HEK293 (cell line): Measurements from ENCODE around the gene NEU4.

ENCODE experiments used
- CTCF ChIA-PET: fragments of 350-600 bp; formaldehyde crosslinking; extraction: SDS; loops from one replicate; lab custom pipeline; 2021; ENCODE audit warnings: antibody characterized with exemption; lab: Yijun Ruan, JAX
- POLR2A ChIA-PET: fragments of 300-600 bp; formaldehyde crosslinking; extraction: SDS; loops from one replicate; lab custom pipeline; 2020; ENCODE audit warnings: antibody characterized with exemption, inconsistent platforms; lab: Yijun Ruan, JAX
- H3K27ac ChIP-seq: fragments of 200-500 bp; sonication (Bioruptor generic); 2 replicates; pipeline ENCODE4 v1.5.1; 2014; ENCODE audit warnings: low read depth, low read length, control low read depth, inconsistent platforms; ENCODE audit errors: extremely low read depth
- H3K36me3 ChIP-seq, 2 experiments: fragments of 200-500 bp in 1 of 2; sonication (Bioruptor generic) in 1 of 2; 1 replicate in 1 of 2; 2 replicates in 1 of 2; pipeline ENCODE4 v1.5.1; 2014 to 2017; ENCODE audit warnings: inconsistent platforms in 2 of 2, low read length in 2 of 2; ENCODE audit not compliant: control insufficient read depth in 2 of 2, insufficient read depth in 1 of 2
- H3K4me1 ChIP-seq: fragments of 200-500 bp; sonication (Bioruptor generic); 2 replicates; pipeline ENCODE4 v1.5.1; 2014; ENCODE audit warnings: mild to moderate bottlenecking, low read length, inconsistent platforms; ENCODE audit not compliant: control insufficient read depth, insufficient read depth
- H3K4me3 ChIP-seq: 2 replicates; pipeline ENCODE4 v1.5.1; 2011; ENCODE audit warnings: low read depth, mild to moderate bottlenecking, control low read depth, low read length, moderate library complexity
- H3K9me3 ChIP-seq: fragments of 200-500 bp; sonication (Bioruptor generic); 2 replicates; pipeline ENCODE4 v1.5.1; 2014; ENCODE audit warnings: low read depth, low read length, inconsistent platforms; ENCODE audit not compliant: control insufficient read depth, insufficient read depth
- EGR2 ChIP-seq: fragments of 450-650 bp; formaldehyde crosslinking; IDR thresholded peaks from 2 replicates; pipeline ENCODE4 v1.5.1; 2016; ENCODE audit warnings: low read depth, missing biosample characterization, missing genetic modification characterization
- GLIS2 ChIP-seq: fragments of 450-650 bp; formaldehyde crosslinking; IDR thresholded peaks from 2 replicates; pipeline ENCODE4 v1.5.1; 2016; ENCODE audit warnings: missing biosample characterization, missing genetic modification characterization
- KLF9 ChIP-seq: fragments of 450-650 bp; formaldehyde crosslinking; IDR thresholded peaks from 2 replicates; pipeline ENCODE4 v1.5.1; 2016; ENCODE audit warnings: missing biosample characterization, missing genetic modification characterization, low read depth
- MYNN ChIP-seq: fragments of 450-650 bp; formaldehyde crosslinking; IDR thresholded peaks from 2 replicates; pipeline ENCODE4 v1.5.1; 2016; ENCODE audit warnings: missing biosample characterization, missing genetic modification characterization, borderline replicate concordance
- PRDM1 ChIP-seq: fragments of 450-650 bp; formaldehyde crosslinking; IDR thresholded peaks from 2 replicates; pipeline ENCODE4; 2016; ENCODE audit warnings: missing biosample characterization, missing genetic modification characterization
- TCF7L2 ChIP-seq: IDR thresholded peaks from 2 replicates; pipeline ENCODE4 v1.6.1; 2011; ENCODE audit warnings: low read depth, mild to moderate bottlenecking, inconsistent platforms, low read length, moderate library complexity, borderline replicate concordance
- ZFHX2 ChIP-seq: fragments of 450-650 bp; formaldehyde crosslinking; conservative IDR thresholded peaks from 2 replicates; pipeline ENCODE4 v1.5.1; 2016; ENCODE audit warnings: missing biosample characterization, missing genetic modification characterization
- ZNF239 ChIP-seq: fragments of 450-650 bp; formaldehyde crosslinking; IDR thresholded peaks from 2 replicates; pipeline ENCODE4 v1.5.1; 2016; ENCODE audit warnings: missing biosample characterization, missing genetic modification characterization
- ZNF521 ChIP-seq: fragments of 450-650 bp; formaldehyde crosslinking; IDR thresholded peaks from 2 replicates; pipeline ENCODE4 v1.5.1; 2017; ENCODE audit warnings: missing biosample characterization, mild to moderate bottlenecking, missing genetic modification characterization
- ZNF529 ChIP-seq: fragments of 450-650 bp; formaldehyde crosslinking; IDR thresholded peaks from 2 replicates; pipeline ENCODE4 v1.5.1; 2017; ENCODE audit warnings: missing genetic modification characterization, missing biosample characterization; ENCODE audit not compliant: insufficient replicate concordance
- ZNF626 ChIP-seq: fragments of 450-650 bp; sonication (Bioruptor Pico); formaldehyde crosslinking; IDR thresholded peaks from 2 replicates; pipeline ENCODE4 v1.5.1; 2018; ENCODE audit warnings: missing biosample characterization, missing genetic modification characterization, inconsistent platforms
- TF ChIP-seq, protein P1 (sequence below): fragments of 450-650 bp; formaldehyde crosslinking; IDR thresholded peaks from 2 replicates; pipeline ENCODE4 v1.5.1; 2016; ENCODE audit warnings: missing biosample characterization, missing genetic modification characterization
- TF ChIP-seq, protein P2 (sequence below): sonication (generic); formaldehyde crosslinking; IDR thresholded peaks from 2 replicates; pipeline ENCODE4 v1.8.1; 2022; ENCODE audit warnings: mild to moderate bottlenecking, moderate library complexity, missing genetic modification reagents
- TF ChIP-seq, protein P3 (sequence below): fragments of 450-650 bp; formaldehyde crosslinking; IDR thresholded peaks from 2 replicates; pipeline ENCODE4 v1.5.1; 2017; ENCODE audit warnings: missing biosample characterization, missing genetic modification characterization

NEU4 gene

DNA sequence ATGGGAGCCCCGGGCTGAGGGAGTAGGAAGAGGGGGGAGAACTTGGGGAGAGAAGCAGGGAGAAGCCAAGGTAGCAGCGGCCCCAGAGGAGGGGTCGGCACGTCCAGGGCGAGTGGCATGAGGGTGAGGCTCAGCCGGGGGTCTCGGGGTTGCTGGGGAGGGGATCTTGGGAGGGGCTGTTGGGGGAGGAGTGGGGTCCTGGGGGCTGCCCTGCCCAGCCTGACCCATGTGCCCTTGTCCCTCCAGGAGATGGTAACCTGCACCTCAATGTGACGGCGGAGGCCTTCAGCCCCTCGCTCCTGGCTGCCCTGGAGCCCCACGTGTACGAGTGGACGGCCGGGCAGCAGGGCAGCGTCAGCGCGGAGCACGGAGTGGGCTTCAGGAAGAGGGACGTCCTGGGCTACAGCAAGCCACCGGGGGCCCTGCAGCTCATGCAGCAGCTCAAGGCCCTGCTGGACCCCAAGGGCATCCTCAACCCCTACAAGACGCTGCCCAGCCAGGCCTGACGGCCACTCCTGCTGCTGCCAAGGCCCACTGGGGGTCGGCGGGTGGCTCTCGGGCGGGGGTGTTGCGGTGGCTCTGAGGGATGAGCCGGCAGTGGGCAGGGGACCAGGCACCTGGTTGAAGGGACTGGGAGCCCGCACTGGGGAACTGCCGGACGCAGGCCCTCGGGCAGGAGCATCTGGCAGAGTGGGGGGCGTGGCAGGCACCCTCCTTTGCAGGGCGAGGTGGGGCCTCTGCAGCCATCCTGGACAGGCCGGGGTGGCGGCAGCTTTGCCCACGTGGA, 41.3 kb upstream of the NEU4 start:
- no peak overlapping the region for H3K4me3 ChIP-seq
- H3K36me3 ChIP-seq, result no peaks in the 10 kb centered on the region
- TF ChIP-seq KLF9 (tag by site-specific recombination) (0 out of 2 replicates have a peak, but pooled peaks have one; percentile 30), GLIS2 (tag by site-specific recombination) (peak; percentile 21; the same call in 1 of the 2 replicates), MYNN (tag by site-specific recombination) (no peak)
- no peak overlapping the region for H3K27ac ChIP-seq
- CTCF ChIA-PET, result interaction anchor here (1.0 kb wide), 1 partner anchor 15 kb away, joined by 3 read pairs; no protein-coding TSS in a partner anchor
- no peaks in the 10 kb centered on the region; the same call in 1 of the 2 replicates for H3K4me1 ChIP-seq
- POLR2A ChIA-PET, result no interaction called here
- H3K9me3 ChIP-seq, result no peaks in the 10 kb centered on the region

DNA sequence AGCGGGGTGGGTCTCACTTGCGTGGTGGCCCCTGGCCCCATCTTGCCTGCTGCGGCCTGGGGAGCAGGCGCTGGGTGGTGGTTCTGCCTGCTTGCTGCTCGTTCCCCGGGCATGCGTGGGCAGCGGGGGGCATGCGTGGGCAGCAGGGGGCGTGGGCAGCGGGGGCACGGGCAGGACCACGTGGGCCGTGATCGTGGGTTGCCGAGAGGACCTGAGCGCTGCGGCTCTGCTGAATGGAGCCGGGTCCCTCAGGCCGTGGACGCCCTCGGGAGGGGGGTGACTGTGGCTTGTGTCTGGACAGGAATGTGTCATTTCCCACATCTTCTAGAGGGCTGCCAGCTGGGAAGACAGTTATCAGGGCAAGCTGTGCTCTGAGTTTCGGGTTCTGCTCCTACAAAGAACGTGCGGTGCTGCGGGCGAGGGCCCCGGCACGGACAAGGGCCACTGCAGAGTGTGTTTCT, 40.7 kb upstream of the NEU4 start:
- no peak overlapping the region for H3K27ac ChIP-seq
- no peaks in the 10 kb centered on the region for H3K36me3 ChIP-seq
- TF ChIP-seq EGR2 (tag by site-specific recombination) (peak; percentile 40; the same call in 1 of the 2 replicates), PRDM1 (tag by site-specific recombination) (no peak), ZFHX2 (tag by site-specific recombination) (peak; percentile 58)
- TF ChIP-seq, protein P1, sequence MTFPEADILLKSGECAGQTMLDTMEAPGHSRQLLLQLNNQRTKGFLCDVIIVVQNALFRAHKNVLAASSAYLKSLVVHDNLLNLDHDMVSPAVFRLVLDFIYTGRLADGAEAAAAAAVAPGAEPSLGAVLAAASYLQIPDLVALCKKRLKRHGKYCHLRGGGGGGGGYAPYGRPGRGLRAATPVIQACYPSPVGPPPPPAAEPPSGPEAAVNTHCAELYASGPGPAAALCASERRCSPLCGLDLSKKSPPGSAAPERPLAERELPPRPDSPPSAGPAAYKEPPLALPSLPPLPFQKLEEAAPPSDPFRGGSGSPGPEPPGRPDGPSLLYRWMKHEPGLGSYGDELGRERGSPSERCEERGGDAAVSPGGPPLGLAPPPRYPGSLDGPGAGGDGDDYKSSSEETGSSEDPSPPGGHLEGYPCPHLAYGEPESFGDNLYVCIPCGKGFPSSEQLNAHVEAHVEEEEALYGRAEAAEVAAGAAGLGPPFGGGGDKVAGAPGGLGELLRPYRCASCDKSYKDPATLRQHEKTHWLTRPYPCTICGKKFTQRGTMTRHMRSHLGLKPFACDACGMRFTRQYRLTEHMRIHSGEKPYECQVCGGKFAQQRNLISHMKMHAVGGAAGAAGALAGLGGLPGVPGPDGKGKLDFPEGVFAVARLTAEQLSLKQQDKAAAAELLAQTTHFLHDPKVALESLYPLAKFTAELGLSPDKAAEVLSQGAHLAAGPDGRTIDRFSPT (tag by site-specific recombination), result peak; percentile 76
- TF ChIP-seq, all 188 proteins: peak for 3
- CTCF ChIA-PET, result interaction anchor here (1.0 kb wide), 1 partner anchor 15 kb away, joined by 3 read pairs; no protein-coding TSS in a partner anchor
- Histone ChIP-seq H3K4me1 (no peaks in the 10 kb centered on the region), H3K9me3 (no peaks in the 10 kb centered on the region), H3K4me3 (no peak overlapping the region)
- POLR2A ChIA-PET, result no interaction called here

DNA sequence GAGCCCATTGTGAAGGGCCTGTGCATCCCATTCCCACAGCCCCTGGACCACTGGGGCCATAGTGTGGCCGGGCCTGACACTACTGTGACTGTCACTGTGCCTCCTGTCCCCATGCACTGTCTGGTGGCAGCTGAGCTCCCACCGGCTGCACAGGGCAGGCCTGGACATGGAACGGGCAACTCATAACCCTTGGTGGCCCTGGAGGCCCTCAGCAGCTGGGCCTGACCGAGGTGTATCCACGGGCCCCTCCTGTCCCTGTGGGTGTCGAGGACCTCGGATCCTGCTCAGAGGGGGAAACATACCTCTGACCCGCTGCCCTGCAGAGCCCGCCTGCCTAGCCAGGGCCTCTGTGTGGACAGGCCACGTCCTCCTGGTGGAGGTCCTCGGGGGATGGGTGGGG, 40.1 kb upstream of the NEU4 start:
- TF ChIP-seq ZNF521 (tag by site-specific recombination), result no peak
- TF ChIP-seq, protein P2, sequence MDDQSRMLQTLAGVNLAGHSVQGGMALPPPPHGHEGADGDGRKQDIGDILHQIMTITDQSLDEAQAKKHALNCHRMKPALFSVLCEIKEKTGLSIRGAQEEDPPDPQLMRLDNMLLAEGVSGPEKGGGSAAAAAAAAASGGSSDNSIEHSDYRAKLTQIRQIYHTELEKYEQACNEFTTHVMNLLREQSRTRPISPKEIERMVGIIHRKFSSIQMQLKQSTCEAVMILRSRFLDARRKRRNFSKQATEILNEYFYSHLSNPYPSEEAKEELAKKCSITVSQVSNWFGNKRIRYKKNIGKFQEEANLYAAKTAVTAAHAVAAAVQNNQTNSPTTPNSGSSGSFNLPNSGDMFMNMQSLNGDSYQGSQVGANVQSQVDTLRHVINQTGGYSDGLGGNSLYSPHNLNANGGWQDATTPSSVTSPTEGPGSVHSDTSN (CRISPR knock-in tag), result no peak
- TF ChIP-seq TCF7L2, result no peak
- TF ChIP-seq ZNF626, result no peak
- TF ChIP-seq, protein P3, sequence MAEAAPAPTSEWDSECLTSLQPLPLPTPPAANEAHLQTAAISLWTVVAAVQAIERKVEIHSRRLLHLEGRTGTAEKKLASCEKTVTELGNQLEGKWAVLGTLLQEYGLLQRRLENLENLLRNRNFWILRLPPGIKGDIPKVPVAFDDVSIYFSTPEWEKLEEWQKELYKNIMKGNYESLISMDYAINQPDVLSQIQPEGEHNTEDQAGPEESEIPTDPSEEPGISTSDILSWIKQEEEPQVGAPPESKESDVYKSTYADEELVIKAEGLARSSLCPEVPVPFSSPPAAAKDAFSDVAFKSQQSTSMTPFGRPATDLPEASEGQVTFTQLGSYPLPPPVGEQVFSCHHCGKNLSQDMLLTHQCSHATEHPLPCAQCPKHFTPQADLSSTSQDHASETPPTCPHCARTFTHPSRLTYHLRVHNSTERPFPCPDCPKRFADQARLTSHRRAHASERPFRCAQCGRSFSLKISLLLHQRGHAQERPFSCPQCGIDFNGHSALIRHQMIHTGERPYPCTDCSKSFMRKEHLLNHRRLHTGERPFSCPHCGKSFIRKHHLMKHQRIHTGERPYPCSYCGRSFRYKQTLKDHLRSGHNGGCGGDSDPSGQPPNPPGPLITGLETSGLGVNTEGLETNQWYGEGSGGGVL (tag by site-specific recombination), result no peak
- no peak for TF ChIP-seq ZNF529 (tag by site-specific recombination)
- no peak for TF ChIP-seq ZNF239 (tag by site-specific recombination)
- ChIA-PET POLR2A (no interaction called here), CTCF (interaction anchor here (1.0 kb wide), 1 partner anchor 14 kb away, joined by 3 read pairs; no protein-coding TSS in a partner anchor)
- Histone ChIP-seq H3K4me3 (no peak overlapping the region), H3K9me3 (no peaks in the 10 kb centered on the region), H3K4me1 (no peaks in the 10 kb centered on the region), H3K27ac (no peak overlapping the region), H3K36me3 (no peaks in the 10 kb centered on the region)
